H1 (cell line): ENCODE measurements around the gene CEACAM5. TPM values are rescaled to one million over a fixed set of nuclear protein-coding genes. Genes with fewer than 3 reads are reported as not detected.

Experiments used
- CTCF ChIA-PET: fragments of 300-600 bp; sonication (Branson Sonifier 250); formaldehyde crosslinking; loops from one replicate; lab custom pipeline; 2021; ENCODE audit not compliant: partially characterized antibody; lab: Charles Lee
- POLR2A ChIA-PET: fragments of 300-600 bp; sonication (Branson Sonifier 250); formaldehyde crosslinking; loops from one replicate; lab custom pipeline; 2021; ENCODE audit warnings: inconsistent platforms; ENCODE audit not compliant: partially characterized antibody; lab: Charles Lee
- DNase-seq, 2 experiments: peaks; one replicate each; pipeline versions ENCODE4 v3.0.0 to v3.0.0-alpha.2; 2010 to 2022; ENCODE audit warnings: low spot score in 2 of 2, low read depth in 1 of 2, mixed read lengths in 1 of 2
- FAIRE-seq: peaks from 2 replicates; lab custom pipeline; 2011; peaks lifted over from hg19 to GRCh38; lab: Jason Lieb, UNC
- H2AFZ ChIP-seq: 2 replicates; pipeline ENCODE4 v1.8.1; 2012; ENCODE audit warnings: low read length, inconsistent platforms
- H2AK5ac ChIP-seq: 2 replicates; pipeline ENCODE4 v1.6.1; 2013; ENCODE audit warnings: low read depth, low read length
- H2BK120ac ChIP-seq: replicated peaks from 2 replicates; pipeline ENCODE3; 2013; ENCODE audit warnings: low read depth, low read length, inconsistent platforms
- H2BK12ac ChIP-seq: 2 replicates; pipeline ENCODE4 v1.6.1; 2013; ENCODE audit warnings: low read depth, low read length
- H2BK15ac ChIP-seq: 2 replicates; pipeline ENCODE4 v1.6.1; 2013; ENCODE audit warnings: low read length
- H2BK20ac ChIP-seq: 2 replicates; pipeline ENCODE4 v1.6.1; 2013; ENCODE audit warnings: low read length
- H2BK5ac ChIP-seq: 2 replicates; pipeline ENCODE4 v1.6.1; 2013; ENCODE audit warnings: low read depth, low read length
- H3K14ac ChIP-seq: 2 replicates; pipeline ENCODE4 v1.6.1; 2013; ENCODE audit warnings: inconsistent platforms; ENCODE audit not compliant: insufficient read length
- H3K18ac ChIP-seq: 2 replicates; pipeline ENCODE4 v1.6.1; 2013; ENCODE audit warnings: low read length; ENCODE audit errors: extremely low read depth
- H3K23ac ChIP-seq: 2 replicates; pipeline ENCODE4 v1.6.1; 2013; ENCODE audit warnings: inconsistent platforms; ENCODE audit not compliant: insufficient read length
- H3K23me2 ChIP-seq: 2 replicates; pipeline ENCODE4 v1.6.1; 2013; ENCODE audit warnings: low read depth, low read length
- H3K27ac ChIP-seq: 2 replicates; pipeline ENCODE4 v1.6.1; 2011; ENCODE audit warnings: low read depth, low read length, inconsistent platforms
- H3K27me3 ChIP-seq, 4 experiments: replicated peaks in 1 of 4; 1 replicate in 1 of 4; 2 replicates in 3 of 4; pipeline versions ENCODE4 v1.6.1 to v1.8.1; 2011 to 2013; ENCODE audit warnings: low read length in 3 of 4, mild to moderate bottlenecking in 3 of 4, inconsistent platforms in 2 of 4, mixed read lengths in 2 of 4, moderate library complexity in 1 of 4; ENCODE audit not compliant: control insufficient read depth in 3 of 4, insufficient read depth in 3 of 4; ENCODE audit errors: extremely low read depth in 1 of 4
- H3K36me3 ChIP-seq, 4 experiments: 2 replicates each; pipeline versions ENCODE4 v1.6.1 to v1.8.1; 2011 to 2013; ENCODE audit warnings: mild to moderate bottlenecking in 4 of 4, low read length in 3 of 4, moderate library complexity in 2 of 4, control low read depth in 1 of 4, inconsistent platforms in 1 of 4; ENCODE audit not compliant: insufficient read depth in 4 of 4, control insufficient read depth in 2 of 4
- H3K4ac ChIP-seq: replicated peaks from 2 replicates; pipeline ENCODE3; 2013; ENCODE audit warnings: low read length, low read depth, mixed read lengths, inconsistent platforms; ENCODE audit not compliant: insufficient read length
- H3K4me1 ChIP-seq, 4 experiments: replicated peaks in 1 of 4; 1 replicate in 1 of 4; 2 replicates in 3 of 4; pipeline versions ENCODE4 v1.6.1 to v1.8.1; 2011 to 2013; ENCODE audit warnings: low read length in 3 of 4, inconsistent platforms in 2 of 4, mixed read lengths in 1 of 4; ENCODE audit not compliant: insufficient read depth in 4 of 4, control insufficient read depth in 3 of 4
- H3K4me2 ChIP-seq, 2 experiments: 2 replicates each; pipeline versions ENCODE4 v1.6.1 to v1.8.1; 2011 to 2013; ENCODE audit warnings: low read depth in 2 of 2, low read length in 2 of 2, control low read depth in 1 of 2, inconsistent platforms in 1 of 2, mild to moderate bottlenecking in 1 of 2; ENCODE audit not compliant: insufficient read depth in 1 of 2
- H3K4me3 ChIP-seq, 4 experiments: fragments of 200-600, 300-600 bp in 1 of 4; sonication (generic), shearing (Covaris generic), sonication (Bioruptor Twin) in 1 of 4; 2 replicates each; pipeline versions ENCODE4 v1.5.1 to v1.8.1; 2011 to 2016; ENCODE audit warnings: low read length in 4 of 4, low read depth in 3 of 4, control low read depth in 2 of 4, inconsistent platforms in 2 of 4, mild to moderate bottlenecking in 2 of 4, mixed read lengths in 1 of 4, moderate library complexity in 1 of 4; ENCODE audit not compliant: insufficient read depth in 2 of 4; ENCODE audit errors: extremely low read depth in 1 of 4
- H3K56ac ChIP-seq: replicated peaks from 2 replicates; pipeline ENCODE3; 2013; ENCODE audit warnings: low read depth, mild to moderate bottlenecking, mixed read lengths, low read length, inconsistent platforms; ENCODE audit not compliant: insufficient read length
- H3K79me1 ChIP-seq: 2 replicates; pipeline ENCODE4 v1.6.1; 2013; ENCODE audit warnings: low read depth, low read length, control low read depth
- H3K79me2 ChIP-seq, 2 experiments: 2 replicates each; pipeline versions ENCODE4 v1.6.1 to v1.8.1; 2012 to 2013; ENCODE audit warnings: low read length in 2 of 2, mild to moderate bottlenecking in 2 of 2, inconsistent platforms in 1 of 2; ENCODE audit not compliant: insufficient read depth in 2 of 2, control insufficient read depth in 1 of 2
- H3K9ac ChIP-seq, 4 experiments: replicated peaks in 1 of 4; 1 replicate in 1 of 4; 2 replicates in 3 of 4; pipeline versions ENCODE4 v1.6.1 to v1.8.1; 2011 to 2013; ENCODE audit warnings: low read depth in 3 of 4, low read length in 3 of 4, control low read depth in 2 of 4, mild to moderate bottlenecking in 2 of 4, moderate library complexity in 2 of 4, inconsistent platforms in 1 of 4; ENCODE audit errors: extremely low read depth in 1 of 4
- H3K9me3 ChIP-seq, 2 experiments: 2 replicates each; pipeline versions ENCODE4 v1.6.1 to v1.8.1; 2012 to 2013; ENCODE audit warnings: mild to moderate bottlenecking in 2 of 2, moderate library complexity in 2 of 2, control low read depth in 1 of 2, inconsistent platforms in 1 of 2, low read depth in 1 of 2, low read length in 1 of 2, mixed read lengths in 1 of 2; ENCODE audit not compliant: insufficient read depth in 2 of 2
- H4K20me1 ChIP-seq, 2 experiments: replicated peaks in 1 of 2; 2 replicates each; pipeline versions ENCODE3 to v1.8.1; 2011 to 2013; ENCODE audit warnings: inconsistent platforms in 2 of 2, low read length in 2 of 2, mild to moderate bottlenecking in 1 of 2; ENCODE audit not compliant: insufficient read depth in 2 of 2, control insufficient read depth in 1 of 2
- H4K5ac ChIP-seq: 2 replicates; pipeline ENCODE4 v1.6.1; 2013; ENCODE audit warnings: low read length, low read depth, mixed read lengths, inconsistent platforms; ENCODE audit not compliant: insufficient read length
- H4K8ac ChIP-seq: 2 replicates; pipeline ENCODE4 v1.8.0; 2013; ENCODE audit warnings: mild to moderate bottlenecking, moderate library complexity, low read length, inconsistent platforms; ENCODE audit not compliant: insufficient read depth; ENCODE audit errors: extremely low read depth
- H4K91ac ChIP-seq: replicated peaks from 2 replicates; pipeline ENCODE3; 2013; ENCODE audit warnings: low read length, mixed read lengths, inconsistent platforms; ENCODE audit not compliant: insufficient read length
- GABPA ChIP-seq: IDR thresholded peaks from 2 replicates; pipeline ENCODE4 v1.6.1; 2011; ENCODE audit warnings: mild to moderate bottlenecking, low read length, moderate library complexity, borderline replicate concordance; ENCODE audit not compliant: insufficient read depth
- GTF2F1 ChIP-seq: IDR thresholded peaks from 2 replicates; pipeline ENCODE4 v1.6.1; 2012; ENCODE audit warnings: low read depth, low read length, improper control_type of control experiment, borderline replicate concordance
- WGBS, 2 experiments: shearing (Covaris generic) in 1 of 2; methylation state at CpG; one replicate each; pipeline versions ENCODE4 v1.1.6 to v1.1.7; 2013 to 2015; ENCODE audit warnings: low lambda C conversion rate in 2 of 2, mixed read lengths in 2 of 2, inconsistent platforms in 1 of 2, low coverage in 1 of 2, missing lambda C conversion rate in 1 of 2; ENCODE audit not compliant: insufficient replicate concordance in 2 of 2, insufficient coverage in 1 of 2, insufficient read length in 1 of 2; ENCODE audit errors: extremely low coverage in 1 of 2, missing lambda C conversion rate in 1 of 2; 5-methylcytosine and 5-hydroxymethylcytosine counted together
- polyA plus RNA-seq, 7 experiments: library from polyadenylated mRNA; depleted of rRNA in 3 of 7; stranded (reverse) in 5 of 7; unstranded in 2 of 7; fragments of >200 nt in 5 of 7; fragments of 200-250 nt in 2 of 7; gene quantifications; 1 replicate in 5 of 7; 2 replicates in 1 of 7; 4 replicates in 1 of 7; pipeline versions ENCODE4 v1.2.1 to v1.2.3, GENCODE V29; 2011 to 2013; ENCODE audit warnings: missing spikeins in 2 of 7, mixed read lengths in 2 of 7
- total RNA-seq: library from RNA; stranded (reverse); fragmentation: NEBNext Ultra II Directional; extraction: Animal tissue kit (Norgen Biotek cat#: 25700); gene quantifications from 2 replicates; pipeline ENCODE4 v1.2.1, GENCODE V29; 2021
- TF ChIP-seq, protein P1 (sequence below), 3 experiments: IDR thresholded peaks; 1 replicate in 2 of 3; 2 replicates in 1 of 3; pipeline versions ENCODE4 v1.5.1 to v1.6.1; 2011; ENCODE audit warnings: low read length in 3 of 3, mild to moderate bottlenecking in 3 of 3, inconsistent platforms in 2 of 3, low read depth in 1 of 3, moderate library complexity in 1 of 3; ENCODE audit not compliant: insufficient read depth in 1 of 3; ENCODE audit errors: control extremely low read depth in 1 of 3

CEACAM5 gene
- total and polyA plus RNA-seq, 2 of the 8 experiments (the other 6 are each of a cell fraction or from before 2014, with no cell fraction given): not detected

DNA sequence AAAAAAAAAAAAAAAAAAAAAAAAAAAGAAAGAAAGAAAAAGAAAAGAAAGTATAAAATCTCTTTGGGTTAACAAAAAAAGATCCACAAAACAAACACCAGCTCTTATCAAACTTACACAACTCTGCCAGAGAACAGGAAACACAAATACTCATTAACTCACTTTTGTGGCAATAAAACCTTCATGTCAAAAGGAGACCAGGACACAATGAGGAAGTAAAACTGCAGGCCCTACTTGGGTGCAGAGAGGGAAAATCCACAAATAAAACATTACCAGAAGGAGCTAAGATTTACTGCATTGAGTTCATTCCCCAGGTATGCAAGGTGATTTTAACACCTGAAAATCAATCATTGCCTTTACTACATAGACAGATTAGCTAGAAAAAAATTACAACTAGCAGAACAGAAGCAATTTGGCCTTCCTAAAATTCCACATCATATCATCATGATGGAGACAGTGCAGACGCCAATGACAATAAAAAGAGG lies 9.6 kb upstream of the CEACAM5 start:
- Histone ChIP-seq H3K9ac (no peak overlapping the region), H3K23me2 (no peaks in the 10 kb centered on the region), H3K56ac (no peak overlapping the region), H2BK20ac (no peak overlapping the region), H2BK15ac (no peak overlapping the region), H3K27me3 (no peaks in the 10 kb centered on the region), H3K27ac (no peak overlapping the region), H3K79me2 (no peaks in the 10 kb centered on the region), H3K14ac (no peak overlapping the region), H3K23ac (no peak overlapping the region), H2AFZ (no peak overlapping the region), H3K4me2 (no peak overlapping the region), H3K4ac (no peak overlapping the region), H3K36me3 (no peaks in the 10 kb centered on the region), H3K79me1 (no peaks in the 10 kb centered on the region), H2BK12ac (no peak overlapping the region), H3K4me1 (no peaks in the 10 kb centered on the region), H3K4me3 (no peak overlapping the region), H2AK5ac (no peak overlapping the region), H3K18ac (no peak overlapping the region), H2BK5ac (no peak overlapping the region), H4K5ac (no peak overlapping the region), H4K8ac (no peak overlapping the region), H3K9me3 (peaks cover 88 to 93% of the 10 kb centered on the region in 2 experiments), H4K91ac (no peak overlapping the region), H4K20me1 (no peaks in the 10 kb centered on the region), H2BK120ac (no peak overlapping the region)
- FAIRE-seq: no peak
- CTCF ChIA-PET: interaction anchor here (1.2 kb wide), 1 partner anchor 55 kb away, joined by 3 read pairs; no protein-coding TSS in a partner anchor
- DNase-seq: no peak
- TF ChIP-seq GTF2F1: no peak
- TF ChIP-seq, protein P1, sequence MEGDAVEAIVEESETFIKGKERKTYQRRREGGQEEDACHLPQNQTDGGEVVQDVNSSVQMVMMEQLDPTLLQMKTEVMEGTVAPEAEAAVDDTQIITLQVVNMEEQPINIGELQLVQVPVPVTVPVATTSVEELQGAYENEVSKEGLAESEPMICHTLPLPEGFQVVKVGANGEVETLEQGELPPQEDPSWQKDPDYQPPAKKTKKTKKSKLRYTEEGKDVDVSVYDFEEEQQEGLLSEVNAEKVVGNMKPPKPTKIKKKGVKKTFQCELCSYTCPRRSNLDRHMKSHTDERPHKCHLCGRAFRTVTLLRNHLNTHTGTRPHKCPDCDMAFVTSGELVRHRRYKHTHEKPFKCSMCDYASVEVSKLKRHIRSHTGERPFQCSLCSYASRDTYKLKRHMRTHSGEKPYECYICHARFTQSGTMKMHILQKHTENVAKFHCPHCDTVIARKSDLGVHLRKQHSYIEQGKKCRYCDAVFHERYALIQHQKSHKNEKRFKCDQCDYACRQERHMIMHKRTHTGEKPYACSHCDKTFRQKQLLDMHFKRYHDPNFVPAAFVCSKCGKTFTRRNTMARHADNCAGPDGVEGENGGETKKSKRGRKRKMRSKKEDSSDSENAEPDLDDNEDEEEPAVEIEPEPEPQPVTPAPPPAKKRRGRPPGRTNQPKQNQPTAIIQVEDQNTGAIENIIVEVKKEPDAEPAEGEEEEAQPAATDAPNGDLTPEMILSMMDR (IDR thresholded peaks at IDR 0.05; ENCODE audit: control extremely low read depth in 1 of 3, insufficient read depth in 1 of 3, low read depth in 1 of 3, low read length in 3 of 3): no peak
- TF ChIP-seq GABPA: no peak
- WGBS, 2 experiments: 36% methylated on average over 1 of the region's 1 CpG; no CpG with 5 or more reads in 1 of the 2 experiments
- POLR2A ChIA-PET: no interaction called here
